ENCODE measurements around the gene MAP1A. TPM values are rescaled to one million over a fixed set of nuclear protein-coding genes. Genes with fewer than 3 reads are reported as not detected.

The MAP1A gene
- total and polyA plus RNA-seq, 2 donors (not counting 1 experiment from before 2014, with no cell fraction given) = 0.03 to 0.07 TPM

DNA sequence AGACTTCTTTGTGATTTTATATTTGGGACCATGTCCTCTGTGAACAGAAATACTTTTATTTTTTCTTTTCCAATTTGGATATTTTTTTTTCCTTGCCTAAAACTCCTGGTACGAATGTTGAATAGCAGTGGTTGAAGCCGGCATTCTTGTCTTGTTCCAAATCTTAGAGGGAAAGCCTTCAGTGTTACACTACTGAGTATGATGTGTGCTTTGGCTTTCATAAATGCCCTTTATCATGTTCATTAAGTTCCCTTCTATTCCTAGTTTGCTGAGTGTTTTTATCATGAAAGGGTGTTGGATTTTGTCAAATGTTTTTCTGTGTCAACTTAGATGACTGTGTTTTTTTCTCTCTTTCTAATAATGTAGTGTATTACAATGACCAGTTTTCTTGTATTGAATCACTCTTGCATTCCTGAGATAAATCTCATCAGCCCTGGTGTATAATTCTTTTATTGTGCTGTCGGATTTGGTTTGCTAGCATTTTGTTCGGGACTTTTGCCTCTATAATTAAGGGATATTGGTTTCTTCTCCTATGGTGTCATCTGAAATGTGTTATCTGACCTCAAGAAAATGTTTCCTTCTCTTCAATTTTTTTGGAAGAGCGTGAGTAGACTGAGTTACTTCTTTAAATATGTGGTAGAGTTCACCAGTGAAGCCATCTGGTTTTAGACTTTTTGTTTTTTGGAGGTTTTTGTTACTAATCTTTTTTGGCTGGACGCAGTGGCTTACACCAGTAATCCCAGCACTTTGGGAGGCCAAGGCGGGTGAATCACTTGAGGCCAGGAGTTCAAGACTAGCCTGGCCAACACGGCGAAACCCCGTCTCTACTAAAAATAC lies 33.3 kb downstream of the MAP1A start:
- no peaks in the 10 kb centered on the region for H3K79me2 ChIP-seq (ENCODE audit: control insufficient read depth, insufficient read depth, low read length)
- H3K4me1 ChIP-seq (ENCODE audit: control insufficient read depth in 2 of 2, insufficient read depth in 2 of 2, low read length in 2 of 2) = no peaks in the 10 kb centered on the region
- no peaks in the 10 kb centered on the region for H3K27me3 ChIP-seq (replicated peaks in 1 of 4; ENCODE audit: control extremely low read depth in 1 of 4, control insufficient read depth in 3 of 4, insufficient read depth in 4 of 4, low read length in 3 of 4)
- WGBS (ENCODE audit: insufficient coverage) = no CpG with 5 or more reads among the region's 10 CpGs
- H3K27ac ChIP-seq (ENCODE audit: low read length in 2 of 2) = no peak overlapping the region
- no peak overlapping the region for H3K4me2 ChIP-seq (replicated peaks; ENCODE audit: low read depth, low read length, poor library complexity, severe bottlenecking)
- no peaks in the 10 kb centered on the region for H3K27me3 Mint-ChIP-seq
- H2AFZ ChIP-seq (ENCODE audit: insufficient read depth, low read depth, low read length, poor library complexity, severe bottlenecking) = no peak overlapping the region
- H3K4me1 Mint-ChIP-seq = no peaks in the 10 kb centered on the region
- no peak overlapping the region for H3K4me3 ChIP-seq (ENCODE audit: control extremely low read depth in 1 of 5, extremely low read depth in 1 of 5, insufficient read depth in 1 of 5, low read depth in 2 of 5, low read length in 4 of 5)
- no peak overlapping the region for H3K9ac ChIP-seq (ENCODE audit: low read length)
- peaks cover 0 to 3% (median 2%) of the 10 kb centered on the region in 3 donors for H3K9me3 ChIP-seq (ENCODE audit: control extremely low read depth in 1 of 3, control insufficient read depth in 2 of 3, insufficient read depth in 1 of 3, low read length in 2 of 3)
- ChIA-PET POLR2A (no interaction called here), CTCF (no interaction called here)
- H3K4me3 Mint-ChIP-seq = no peak overlapping the region
- H3K27ac Mint-ChIP-seq = no peak overlapping the region
- H3K9me3 Mint-ChIP-seq (ENCODE audit: insufficient read depth) = no peaks in the 10 kb centered on the region
- intact Hi-C loops (cut with micrococcal nuclease) = no loop called here
- H3K36me3 ChIP-seq (replicated peaks in 1 of 2; ENCODE audit: control extremely low read depth in 1 of 2, control insufficient read depth in 1 of 2, extremely low read depth in 1 of 2, insufficient read depth in 2 of 2, low read length in 1 of 2) = peaks cover 3 to 4% of the 10 kb centered on the region in 2 experiments
- no peak for ATAC-seq (ENCODE audit: low read depth)
- H4K20me1 ChIP-seq (ENCODE audit: control insufficient read depth, insufficient read depth, low read length, poor library complexity, severe bottlenecking) = no peaks in the 10 kb centered on the region
- no peak for DNase-seq
- TF ChIP-seq, protein P1, sequence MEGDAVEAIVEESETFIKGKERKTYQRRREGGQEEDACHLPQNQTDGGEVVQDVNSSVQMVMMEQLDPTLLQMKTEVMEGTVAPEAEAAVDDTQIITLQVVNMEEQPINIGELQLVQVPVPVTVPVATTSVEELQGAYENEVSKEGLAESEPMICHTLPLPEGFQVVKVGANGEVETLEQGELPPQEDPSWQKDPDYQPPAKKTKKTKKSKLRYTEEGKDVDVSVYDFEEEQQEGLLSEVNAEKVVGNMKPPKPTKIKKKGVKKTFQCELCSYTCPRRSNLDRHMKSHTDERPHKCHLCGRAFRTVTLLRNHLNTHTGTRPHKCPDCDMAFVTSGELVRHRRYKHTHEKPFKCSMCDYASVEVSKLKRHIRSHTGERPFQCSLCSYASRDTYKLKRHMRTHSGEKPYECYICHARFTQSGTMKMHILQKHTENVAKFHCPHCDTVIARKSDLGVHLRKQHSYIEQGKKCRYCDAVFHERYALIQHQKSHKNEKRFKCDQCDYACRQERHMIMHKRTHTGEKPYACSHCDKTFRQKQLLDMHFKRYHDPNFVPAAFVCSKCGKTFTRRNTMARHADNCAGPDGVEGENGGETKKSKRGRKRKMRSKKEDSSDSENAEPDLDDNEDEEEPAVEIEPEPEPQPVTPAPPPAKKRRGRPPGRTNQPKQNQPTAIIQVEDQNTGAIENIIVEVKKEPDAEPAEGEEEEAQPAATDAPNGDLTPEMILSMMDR (IDR thresholded peaks at IDR 0.05) = no peak
- no peak for TF ChIP-seq EZH2 (IDR thresholded peaks at IDR 0.05; ENCODE audit: borderline replicate concordance, insufficient read depth, low read depth, low read length, poor library complexity, severe bottlenecking)

DNA sequence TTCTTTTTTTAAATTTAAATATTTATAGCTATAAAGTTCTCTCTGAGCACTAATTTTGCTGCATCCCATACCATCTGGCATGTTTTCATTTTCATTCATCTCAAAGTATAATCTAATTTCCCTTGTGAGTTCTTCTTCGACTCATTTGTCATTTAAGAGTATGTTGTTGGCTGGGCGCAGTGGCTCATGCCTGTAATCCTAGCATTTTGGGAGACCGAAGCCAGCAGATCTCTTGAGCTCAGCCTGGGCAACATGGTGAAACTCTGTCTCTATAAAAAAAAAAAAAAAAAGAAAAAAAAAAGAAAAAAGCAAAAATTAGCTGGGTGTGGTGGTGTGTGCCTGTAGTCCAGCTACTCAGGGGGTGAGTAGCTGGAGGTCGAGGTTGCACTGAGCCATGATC lies 34.8 kb downstream of the MAP1A start:
- H3K9me3 ChIP-seq (ENCODE audit: control extremely low read depth in 1 of 3, control insufficient read depth in 2 of 3, insufficient read depth in 1 of 3, low read length in 2 of 3) = peaks cover 0 to 3% (median 2%) of the 10 kb centered on the region in 3 donors
- no peak overlapping the region for H3K9ac ChIP-seq (ENCODE audit: low read length)
- H3K27me3 ChIP-seq (replicated peaks in 1 of 4; ENCODE audit: control extremely low read depth in 1 of 4, control insufficient read depth in 3 of 4, insufficient read depth in 4 of 4, low read length in 3 of 4) = no peaks in the 10 kb centered on the region
- no peak overlapping the region for H3K4me2 ChIP-seq (replicated peaks; ENCODE audit: low read depth, low read length, poor library complexity, severe bottlenecking)
- no peak for ATAC-seq (ENCODE audit: low read depth)
- Mint-ChIP-seq H3K4me1 (no peaks in the 10 kb centered on the region), H3K9me3 (ENCODE audit: insufficient read depth) (no peaks in the 10 kb centered on the region), H3K4me3 (no peak overlapping the region), H3K27me3 (no peaks in the 10 kb centered on the region), H3K27ac (no peak overlapping the region)
- no peak overlapping the region for H2AFZ ChIP-seq (ENCODE audit: insufficient read depth, low read depth, low read length, poor library complexity, severe bottlenecking)
- no peak overlapping the region for H3K4me3 ChIP-seq (ENCODE audit: control extremely low read depth in 1 of 5, extremely low read depth in 1 of 5, insufficient read depth in 1 of 5, low read depth in 2 of 5, low read length in 4 of 5)
- CTCF ChIA-PET = no interaction called here
- 100% methylated on average over 1 of the region's 4 CpGs for WGBS (ENCODE audit: insufficient coverage)
- no peak for TF ChIP-seq EZH2 (IDR thresholded peaks at IDR 0.05; ENCODE audit: borderline replicate concordance, insufficient read depth, low read depth, low read length, poor library complexity, severe bottlenecking)
- TF ChIP-seq, protein P1 (IDR thresholded peaks at IDR 0.05) = no peak
- intact Hi-C loops (cut with micrococcal nuclease) = no loop called here
- H3K79me2 ChIP-seq (ENCODE audit: control insufficient read depth, insufficient read depth, low read length) = no peaks in the 10 kb centered on the region
- no peak for DNase-seq
- no peak overlapping the region for H3K27ac ChIP-seq (ENCODE audit: low read length in 2 of 2)
- POLR2A ChIA-PET = interaction anchor here (0.7 kb wide), 1 partner anchor 146 kb away, joined by 8 read pairs; no protein-coding TSS in a partner anchor
- H3K4me1 ChIP-seq (ENCODE audit: control insufficient read depth in 2 of 2, insufficient read depth in 2 of 2, low read length in 2 of 2) = no peaks in the 10 kb centered on the region
- no peaks in the 10 kb centered on the region for H4K20me1 ChIP-seq (ENCODE audit: control insufficient read depth, insufficient read depth, low read length, poor library complexity, severe bottlenecking)
- H3K36me3 ChIP-seq (replicated peaks in 1 of 2; ENCODE audit: control extremely low read depth in 1 of 2, control insufficient read depth in 1 of 2, extremely low read depth in 1 of 2, insufficient read depth in 2 of 2, low read length in 1 of 2) = peaks cover 3 to 4% of the 10 kb centered on the region in 2 experiments

Measured in B cell (primary cell).